ENCODE results near the gene CLRN2. TPM values are rescaled to one million over a fixed set of nuclear protein-coding genes. Genes with fewer than 3 reads are reported as not detected.
A peak's percentile ranks its signal among the peaks of the same experiment; 100 is the strongest.

Gene CLRN2
- total RNA-seq, 4 donors from 2014 or later: not detected

DNA sequence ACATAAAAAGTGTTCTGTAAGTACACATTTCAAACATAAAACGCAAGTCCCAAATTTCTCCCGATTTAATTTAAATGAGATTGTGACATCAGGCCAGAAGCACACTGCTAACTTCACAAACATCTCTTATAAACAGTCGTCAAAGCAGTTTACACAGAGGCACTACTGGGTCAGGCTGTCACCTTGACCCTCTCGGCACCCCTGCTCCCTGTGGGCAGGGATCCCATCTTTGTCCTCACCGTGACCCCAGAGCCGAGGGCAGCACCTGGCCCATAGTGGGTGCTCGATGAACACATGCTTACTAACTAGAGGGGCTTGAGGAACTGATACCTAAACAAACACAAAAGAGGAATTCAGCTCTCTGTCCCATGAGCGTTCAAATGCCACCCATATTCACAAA lies 25.2 kb upstream of the CLRN2 start:
- TF ChIP-seq, protein P1, sequence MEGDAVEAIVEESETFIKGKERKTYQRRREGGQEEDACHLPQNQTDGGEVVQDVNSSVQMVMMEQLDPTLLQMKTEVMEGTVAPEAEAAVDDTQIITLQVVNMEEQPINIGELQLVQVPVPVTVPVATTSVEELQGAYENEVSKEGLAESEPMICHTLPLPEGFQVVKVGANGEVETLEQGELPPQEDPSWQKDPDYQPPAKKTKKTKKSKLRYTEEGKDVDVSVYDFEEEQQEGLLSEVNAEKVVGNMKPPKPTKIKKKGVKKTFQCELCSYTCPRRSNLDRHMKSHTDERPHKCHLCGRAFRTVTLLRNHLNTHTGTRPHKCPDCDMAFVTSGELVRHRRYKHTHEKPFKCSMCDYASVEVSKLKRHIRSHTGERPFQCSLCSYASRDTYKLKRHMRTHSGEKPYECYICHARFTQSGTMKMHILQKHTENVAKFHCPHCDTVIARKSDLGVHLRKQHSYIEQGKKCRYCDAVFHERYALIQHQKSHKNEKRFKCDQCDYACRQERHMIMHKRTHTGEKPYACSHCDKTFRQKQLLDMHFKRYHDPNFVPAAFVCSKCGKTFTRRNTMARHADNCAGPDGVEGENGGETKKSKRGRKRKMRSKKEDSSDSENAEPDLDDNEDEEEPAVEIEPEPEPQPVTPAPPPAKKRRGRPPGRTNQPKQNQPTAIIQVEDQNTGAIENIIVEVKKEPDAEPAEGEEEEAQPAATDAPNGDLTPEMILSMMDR (IDR thresholded peaks at IDR 0.05): no peak
- TF ChIP-seq POLR2A (IDR thresholded peaks at IDR 0.05): no peak
- intact Hi-C loops (cut with DNase I; ENCODE audit: low total_unique reads): no loop called here
- no peak overlapping the region for H3K4me3 ChIP-seq (ENCODE audit: low read depth, poor library complexity, severe bottlenecking)
- peak in 1 of 2 donors; percentile 25 for DNase-seq (ENCODE audit: low spot score in 2 of 2)
- 87 to 88% methylated on average over 8 of the region's 8 CpGs for WGBS, 2 donors

DNA sequence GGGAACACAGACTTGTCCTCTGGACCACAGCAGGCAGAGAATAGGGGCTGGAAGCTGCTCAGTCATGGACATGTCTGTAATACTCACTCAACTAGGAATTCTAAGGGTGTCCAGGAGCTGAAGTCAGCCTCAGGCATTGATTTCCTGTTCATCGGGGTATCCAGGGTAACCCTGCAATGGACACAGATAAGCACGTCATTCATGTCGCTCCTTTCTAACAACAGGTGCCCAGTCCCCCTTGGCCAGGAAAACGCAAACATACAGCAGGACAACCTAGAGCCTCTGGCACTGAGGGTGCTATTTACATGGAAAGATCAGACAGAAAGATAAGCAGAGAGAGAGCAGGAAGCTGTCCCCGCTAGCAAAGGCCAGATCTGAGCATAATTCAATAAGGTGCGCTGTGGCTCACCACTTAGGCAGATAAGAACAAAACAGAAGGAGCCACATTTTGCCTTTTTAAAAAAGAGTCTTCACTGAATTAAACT lies 24.3 kb upstream of the CLRN2 start:
- DNase-seq (ENCODE audit: low spot score in 2 of 2): peak in 1 of 2 donors; percentile 45
- WGBS, 2 donors: 73 to 79% methylated on average over 6 of the region's 6 CpGs
- TF ChIP-seq, protein P1 (IDR thresholded peaks at IDR 0.05): no peak
- no peak for TF ChIP-seq POLR2A (IDR thresholded peaks at IDR 0.05)

DNA sequence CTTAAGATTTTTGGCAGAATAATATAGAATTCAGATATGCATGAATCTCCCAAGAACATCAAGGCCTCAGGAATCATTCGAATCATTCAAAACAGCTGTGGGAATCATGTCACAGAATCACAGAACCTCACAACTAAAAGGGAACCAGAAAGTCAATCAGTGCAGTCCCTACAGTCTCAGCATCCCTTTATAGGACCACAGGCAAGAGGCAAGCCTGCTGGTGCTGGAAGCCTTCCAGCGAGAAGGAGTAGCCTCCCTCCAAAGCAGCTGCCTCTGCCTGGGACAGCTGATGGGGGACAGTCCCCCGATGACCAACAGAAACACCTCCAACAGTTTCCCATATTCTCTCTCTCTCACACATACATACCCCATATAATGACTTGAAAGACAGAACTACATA lies 23.8 kb upstream of the CLRN2 start:
- DNase-seq (ENCODE audit: low spot score in 2 of 2): peak in 1 of 2 donors; percentile 37
- 79 to 95% methylated on average over 3 of the region's 3 CpGs for WGBS, 2 donors
- no peak overlapping the region for H3K4me3 ChIP-seq (ENCODE audit: low read depth, poor library complexity, severe bottlenecking)
- intact Hi-C loops (cut with DNase I; ENCODE audit: low total_unique reads): no loop called here
- TF ChIP-seq POLR2A (IDR thresholded peaks at IDR 0.05): no peak
- TF ChIP-seq, protein P1 (IDR thresholded peaks at IDR 0.05): no peak

More for the DNA sequence above, 24.3 kb upstream of the CLRN2 start:
- H3K4me3 ChIP-seq (ENCODE audit: low read depth, poor library complexity, severe bottlenecking): no peak overlapping the region
- intact Hi-C loops (cut with DNase I; ENCODE audit: low total_unique reads): no loop called here

DNA sequence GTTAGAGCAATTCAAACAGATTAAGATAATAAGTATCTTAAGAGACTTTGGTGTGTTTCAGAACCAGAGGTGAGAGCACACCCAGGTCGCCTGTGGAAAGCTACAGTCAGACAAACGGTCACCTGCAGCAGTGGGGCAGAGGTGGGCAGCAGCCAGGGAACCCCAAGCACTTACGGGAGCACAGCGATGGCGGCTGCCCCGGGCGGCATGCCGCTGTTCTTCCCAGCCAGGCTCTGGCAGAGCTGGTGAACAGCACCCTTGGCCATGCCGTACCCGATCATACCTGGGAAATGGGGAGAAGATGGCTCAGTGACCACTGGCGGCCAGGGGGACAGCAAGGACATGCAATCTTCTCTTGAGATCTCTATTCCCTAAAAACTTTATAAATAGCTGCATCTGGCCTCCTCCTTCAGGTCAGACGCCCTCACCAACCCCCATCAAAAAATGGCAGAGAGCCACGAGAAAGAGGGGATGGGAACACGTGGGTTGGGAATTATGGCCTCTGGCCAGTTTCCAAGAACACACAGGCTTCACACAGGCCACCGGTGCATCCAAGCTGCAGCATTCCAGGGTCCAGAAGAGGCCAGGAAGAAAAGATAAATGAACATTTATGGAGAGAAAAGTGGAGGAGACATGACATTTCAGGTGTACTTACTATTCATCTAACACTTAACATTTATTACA lies 22.8 kb upstream of the CLRN2 start:
- peak in 1 of 2 donors; percentile 75 for DNase-seq (ENCODE audit: low spot score in 2 of 2)
- intact Hi-C loops (cut with DNase I; ENCODE audit: low total_unique reads): no loop called here
- no peak overlapping the region for H3K4me3 ChIP-seq (ENCODE audit: low read depth, poor library complexity, severe bottlenecking)
- WGBS, 2 donors: 82 to 84% methylated on average over 15 of the region's 15 CpGs
- TF ChIP-seq POLR2A (IDR thresholded peaks at IDR 0.05): no peak

DNA sequence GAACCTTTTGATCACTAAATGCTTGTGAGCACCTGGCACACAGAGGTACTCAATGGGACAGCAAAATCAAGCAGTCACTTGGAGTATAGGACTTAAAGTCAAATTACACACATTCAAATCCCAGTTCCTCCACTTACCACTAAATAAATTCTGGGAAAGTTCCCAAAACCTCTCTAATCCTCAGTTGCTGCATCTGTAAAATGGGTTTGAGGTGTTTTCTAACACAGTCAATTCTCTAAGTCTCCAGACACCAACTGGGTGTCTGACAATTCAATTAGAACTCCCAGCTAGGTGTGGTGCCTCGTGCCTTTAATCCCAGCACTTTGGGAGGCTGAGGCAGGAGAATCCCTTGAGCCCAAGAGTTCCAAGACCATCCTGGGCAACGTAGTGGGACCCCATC lies 22.1 kb upstream of the CLRN2 start:
- no peak overlapping the region for H3K4me3 ChIP-seq (ENCODE audit: low read depth, poor library complexity, severe bottlenecking)
- 97 to 100% methylated on average over 2 of the region's 2 CpGs for WGBS, 2 donors
- intact Hi-C loops (cut with DNase I; ENCODE audit: low total_unique reads): no loop called here
- DNase-seq (ENCODE audit: low spot score in 2 of 2): peak in 1 of 2 donors; percentile 31
- no peak for TF ChIP-seq POLR2A (IDR thresholded peaks at IDR 0.05)
- TF ChIP-seq, protein P1 (IDR thresholded peaks at IDR 0.05): no peak

DNA sequence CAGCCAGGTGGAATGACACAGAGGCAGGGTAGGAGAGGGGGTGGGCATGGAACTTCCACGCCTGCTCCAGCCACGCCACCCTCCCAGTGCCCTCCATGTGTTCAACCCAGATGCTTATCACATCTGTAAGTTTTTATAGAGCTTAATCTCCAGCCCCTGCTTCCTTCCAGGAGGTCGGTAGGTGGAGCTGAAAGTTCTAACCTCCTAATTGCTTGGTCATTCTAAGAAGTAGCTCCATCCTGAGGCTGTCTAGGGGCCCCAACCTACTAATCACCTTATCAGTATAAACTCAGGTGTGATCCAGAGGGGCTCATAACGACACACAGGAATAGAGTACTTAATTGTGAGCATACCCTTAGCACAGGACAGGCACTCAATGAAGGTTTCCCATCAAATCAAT lies 21.3 kb upstream of the CLRN2 start:
- 82 to 89% methylated on average over 4 of the region's 4 CpGs for WGBS, 2 donors

More for the DNA sequence above, 21.3 kb upstream of the CLRN2 start:
- TF ChIP-seq, protein P1 (IDR thresholded peaks at IDR 0.05): no peak
- no peak for TF ChIP-seq POLR2A (IDR thresholded peaks at IDR 0.05)
- intact Hi-C loops (cut with DNase I; ENCODE audit: low total_unique reads): no loop called here
- DNase-seq (ENCODE audit: low spot score in 2 of 2): peak in 1 of 2 donors; percentile 10
- H3K4me3 ChIP-seq (ENCODE audit: low read depth, poor library complexity, severe bottlenecking): no peak overlapping the region

Measured in lower leg skin (tissue), 4 donors.